Ovary (tissue), 3 donors: Measurements from ENCODE around the gene LUC7L3.

Source experiments
- CTCF ChIP-seq, 3 donors: fragments of 450-650 bp in 2 of 3; fragments of 200-600 bp in 1 of 3; IDR thresholded peaks; one replicate each; pipeline versions ENCODE4 v1.5.1 to v1.8.0; 2016 to 2022; ENCODE audit warnings: antibody characterized with exemption in 3 of 3, mild to moderate bottlenecking in 1 of 3
- EP300 ChIP-seq: sonication (generic); formaldehyde crosslinking; IDR thresholded peaks from one replicate; pipeline ENCODE4 v1.6.1; 2017; ENCODE audit warnings: antibody characterized with exemption
- POLR2A ChIP-seq: fragments of 450-650 bp; IDR thresholded peaks from one replicate; pipeline ENCODE4 v1.6.1; 2017; ENCODE audit warnings: antibody characterized with exemption, mild to moderate bottlenecking, moderate library complexity
- donor health status: DM: no; HTN: no; CAD: no.

- no peak for TF ChIP-seq POLR2A
- no peak for TF ChIP-seq CTCF (IDR thresholded peaks at IDR 0.05)
- TF ChIP-seq EP300: no peak
These were observed 29.8 kb downstream of the LUC7L3 start for GRCh38 chr17:50749245-50749644.
